Neural crest cell (in vitro differentiated cells): ENCODE measurements around the gene TEX13A. TPM values are rescaled to one million over a fixed set of nuclear protein-coding genes. Genes with fewer than 3 reads are reported as not detected.

Experiments used
- DNase-seq: peaks from one replicate; pipeline ENCODE4 v3.0.0; 2021; ENCODE audit warnings: low read depth, mixed read lengths, low spot score
- H3K27ac Mint-ChIP-seq: one replicate; pipeline ENCODE4 v1.8.0; 2021; ENCODE audit warnings: mild to moderate bottlenecking, mixed read lengths; ENCODE audit not compliant: unreplicated experiment
- H3K27me3 Mint-ChIP-seq: 2 replicates; pipeline ENCODE4 v1.8.0; 2021; ENCODE audit warnings: low read depth, mild to moderate bottlenecking, mixed read lengths
- H3K36me3 Mint-ChIP-seq: 2 replicates; pipeline ENCODE4 v1.8.0; 2021; ENCODE audit warnings: low read depth, mild to moderate bottlenecking, mixed read lengths
- H3K4me1 Mint-ChIP-seq: 2 replicates; pipeline ENCODE4 v1.8.0; 2021; ENCODE audit warnings: mixed read lengths
- H3K4me3 Mint-ChIP-seq: one replicate; pipeline ENCODE4 v1.8.0; 2021; ENCODE audit warnings: mild to moderate bottlenecking, mixed read lengths
- H3K9me3 Mint-ChIP-seq: 2 replicates; pipeline ENCODE4 v1.8.0; 2021; ENCODE audit warnings: mixed read lengths
- total RNA-seq: library from RNA; stranded (reverse); gene quantifications from 2 replicates; pipeline ENCODE4 v1.2.1, GENCODE V29; 2021
- TF ChIP-seq, protein P1 (sequence below): fragments of 200-600 bp; sonication (generic); conservative IDR thresholded peaks from 2 replicates; pipeline ENCODE4 v1.5.0; 2021; ENCODE audit warnings: antibody characterized with exemption, mild to moderate bottlenecking

TEX13A gene
- total RNA-seq, 1 donor from 2014 or later, result not detected

DNA sequence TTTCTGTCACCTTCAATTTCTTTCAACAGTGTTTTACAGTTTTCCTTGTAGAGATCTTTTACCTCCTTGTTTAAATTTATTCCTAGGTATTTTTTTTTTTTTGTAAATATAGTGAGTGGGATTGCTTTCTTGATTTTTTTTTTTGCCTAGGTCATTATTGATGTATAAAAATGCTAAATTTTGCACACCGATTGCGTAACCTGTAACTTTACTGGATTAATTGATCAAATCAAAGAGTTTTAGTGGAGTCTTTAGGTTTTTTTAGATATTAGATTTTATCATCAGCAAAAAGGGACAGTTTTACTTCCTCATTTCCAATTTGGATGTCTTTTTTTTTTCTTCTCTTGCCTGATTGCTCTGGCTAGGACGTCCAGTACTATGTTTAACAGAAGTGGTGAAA lies 40.9 kb downstream of the TEX13A start:
- Mint-ChIP-seq H3K4me1 (no peaks in the 10 kb centered on the region), H3K27ac (no peak overlapping the region), H3K27me3 (no peaks in the 10 kb centered on the region), H3K36me3 (peaks cover 4% of the 10 kb centered on the region), H3K4me3 (no peak overlapping the region), H3K9me3 (peaks cover 12% of the 10 kb centered on the region)
- TF ChIP-seq, protein P1, sequence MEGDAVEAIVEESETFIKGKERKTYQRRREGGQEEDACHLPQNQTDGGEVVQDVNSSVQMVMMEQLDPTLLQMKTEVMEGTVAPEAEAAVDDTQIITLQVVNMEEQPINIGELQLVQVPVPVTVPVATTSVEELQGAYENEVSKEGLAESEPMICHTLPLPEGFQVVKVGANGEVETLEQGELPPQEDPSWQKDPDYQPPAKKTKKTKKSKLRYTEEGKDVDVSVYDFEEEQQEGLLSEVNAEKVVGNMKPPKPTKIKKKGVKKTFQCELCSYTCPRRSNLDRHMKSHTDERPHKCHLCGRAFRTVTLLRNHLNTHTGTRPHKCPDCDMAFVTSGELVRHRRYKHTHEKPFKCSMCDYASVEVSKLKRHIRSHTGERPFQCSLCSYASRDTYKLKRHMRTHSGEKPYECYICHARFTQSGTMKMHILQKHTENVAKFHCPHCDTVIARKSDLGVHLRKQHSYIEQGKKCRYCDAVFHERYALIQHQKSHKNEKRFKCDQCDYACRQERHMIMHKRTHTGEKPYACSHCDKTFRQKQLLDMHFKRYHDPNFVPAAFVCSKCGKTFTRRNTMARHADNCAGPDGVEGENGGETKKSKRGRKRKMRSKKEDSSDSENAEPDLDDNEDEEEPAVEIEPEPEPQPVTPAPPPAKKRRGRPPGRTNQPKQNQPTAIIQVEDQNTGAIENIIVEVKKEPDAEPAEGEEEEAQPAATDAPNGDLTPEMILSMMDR, result no peak
- DNase-seq, result no peak

DNA sequence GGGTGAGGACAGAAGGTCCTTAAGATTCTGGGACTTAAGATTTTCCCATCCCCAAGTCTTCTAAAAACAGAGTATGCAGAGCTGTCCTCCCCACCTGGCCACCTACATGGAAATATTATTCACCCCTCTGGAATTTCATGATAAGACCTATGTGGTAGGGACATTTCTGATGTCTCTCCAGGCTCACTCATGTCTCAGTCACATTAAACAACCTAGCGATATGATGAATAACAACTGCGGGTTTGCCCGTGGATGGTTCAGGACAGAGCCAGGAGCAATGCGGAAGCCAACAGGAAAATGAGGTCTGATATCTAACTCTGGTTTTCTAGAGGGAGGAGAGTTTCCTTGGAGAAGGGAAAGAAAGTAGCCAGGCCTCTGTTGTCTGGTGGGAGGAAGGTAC lies 47.4 kb downstream of the TEX13A start:
- Mint-ChIP-seq H3K27ac (no peak overlapping the region), H3K4me1 (peaks cover 4% of the 10 kb centered on the region), H3K36me3 (no peaks in the 10 kb centered on the region), H3K9me3 (peaks cover 4% of the 10 kb centered on the region), H3K4me3 (no peak overlapping the region), H3K27me3 (no peaks in the 10 kb centered on the region)
- TF ChIP-seq, protein P1, result no peak
- no peak for DNase-seq
